ENCODE results near the gene CDK17. TPM values are rescaled to one million over a fixed set of nuclear protein-coding genes. Genes with fewer than 3 reads are reported as not detected.
A peak's percentile ranks its signal among the peaks of the same experiment; 100 is the strongest.
"Not testable (repeated sequence)": the region's sequence is repeated elsewhere in the genome, so short reads cannot be mapped to it uniquely, and the experiment has no call there.

Gene CDK17
- total RNA-seq, 2 experiments from 2014 or later, result 38.0 to 39.4 TPM

DNA sequence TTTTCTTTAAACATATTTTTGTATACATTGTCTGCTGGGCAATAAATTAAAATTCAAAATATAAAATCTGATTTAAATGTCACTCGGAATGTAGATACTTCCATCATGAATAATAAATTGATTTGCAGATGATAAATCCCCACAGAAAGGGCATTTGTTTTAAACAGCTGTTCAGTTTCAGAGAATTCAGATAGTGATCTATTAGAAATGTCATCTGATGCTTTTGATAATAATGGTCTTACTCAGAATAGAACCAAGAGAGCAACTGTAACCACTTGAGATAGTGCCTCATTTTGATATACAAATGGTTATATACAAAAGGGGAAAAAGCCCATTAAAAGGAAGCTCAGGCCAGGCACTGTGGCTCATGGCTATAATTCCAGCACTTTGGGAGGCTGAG lies 43.4 kb downstream of the CDK17 start:
- intact Hi-C loops (cut with DNase I, micrococcal nuclease), result no loop called here
- ATAC-seq, result no peak

DNA sequence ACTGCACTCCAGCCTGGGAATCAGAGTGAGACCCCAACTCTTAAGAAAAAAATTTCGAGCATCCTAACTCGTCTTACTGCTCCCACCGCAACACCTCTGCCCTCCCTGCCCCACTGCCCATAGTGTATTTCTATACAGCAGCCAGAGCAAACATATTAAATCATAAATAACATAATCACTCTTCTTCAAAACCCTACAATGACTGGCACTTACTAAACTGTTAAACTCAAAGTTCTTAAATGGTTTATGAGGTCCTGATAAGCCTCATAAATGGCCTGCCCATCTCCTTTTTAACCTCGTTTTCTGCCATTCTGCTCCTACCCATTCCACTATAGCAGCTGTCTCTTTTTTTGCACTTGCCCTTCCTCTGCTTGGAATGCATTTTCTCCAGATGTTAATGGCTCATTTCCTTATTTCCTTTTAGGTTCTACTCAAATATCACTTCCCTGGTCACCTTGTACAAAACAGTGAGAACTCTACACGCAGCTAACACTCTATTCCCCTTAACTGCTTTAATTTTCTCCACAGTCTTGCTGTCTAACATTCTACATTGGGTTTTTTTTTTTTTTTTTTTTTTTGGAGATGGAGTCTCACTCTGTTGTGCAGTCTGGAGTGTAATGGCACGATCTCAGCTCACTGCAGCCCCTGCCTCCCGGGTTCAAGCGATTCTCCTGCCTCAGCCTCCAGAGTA lies 45.2 kb downstream of the CDK17 start:
- intact Hi-C loops (cut with DNase I, micrococcal nuclease), result no loop called here
- CTCF ChIA-PET, result interaction anchor here (0.8 to 0.9 kb wide), 2 partner anchors 11 to 56 kb away, joined by 3 read pairs; no protein-coding TSS in a partner anchor
- ATAC-seq (no peak), DNase-seq (no peak)
- Mint-ChIP-seq H3K36me3 (ENCODE audit: low read depth) (no peaks in the 10 kb centered on the region), H3K9me3 (ENCODE audit: low read depth) (peaks cover 1% of the 10 kb centered on the region), H3K4me3 (no peak overlapping the region), H3K27ac (no peak overlapping the region), H3K4me1 (peaks cover 76% of the 10 kb centered on the region), H3K27me3 (no peaks in the 10 kb centered on the region)
- POLR2A ChIA-PET, result interaction anchor here (0.7 kb wide), 1 partner anchor 165 kb away, joined by 3 read pairs; no protein-coding TSS in a partner anchor

More for the DNA sequence above, 43.4 kb downstream of the CDK17 start:
- no peaks in the 10 kb centered on the region for H3K27me3 Mint-ChIP-seq
- peaks cover 78% of the 10 kb centered on the region for H3K4me1 Mint-ChIP-seq
- no peak overlapping the region for H3K27ac Mint-ChIP-seq
- DNase-seq, result no peak
- POLR2A ChIA-PET, result interaction anchor here (0.6 kb wide), 1 partner anchor 25 kb away, joined by 4 read pairs; no protein-coding TSS in a partner anchor
- H3K36me3 Mint-ChIP-seq (ENCODE audit: low read depth), result no peaks in the 10 kb centered on the region
- H3K4me3 Mint-ChIP-seq, result no peak overlapping the region
- H3K9me3 Mint-ChIP-seq (ENCODE audit: low read depth), result peaks cover 1% of the 10 kb centered on the region
- CTCF ChIA-PET, result interaction anchor here (0.7 to 1.2 kb wide), 4 partner anchors 9 to 316 kb away, joined by 3 read pairs; no protein-coding TSS in a partner anchor

DNA sequence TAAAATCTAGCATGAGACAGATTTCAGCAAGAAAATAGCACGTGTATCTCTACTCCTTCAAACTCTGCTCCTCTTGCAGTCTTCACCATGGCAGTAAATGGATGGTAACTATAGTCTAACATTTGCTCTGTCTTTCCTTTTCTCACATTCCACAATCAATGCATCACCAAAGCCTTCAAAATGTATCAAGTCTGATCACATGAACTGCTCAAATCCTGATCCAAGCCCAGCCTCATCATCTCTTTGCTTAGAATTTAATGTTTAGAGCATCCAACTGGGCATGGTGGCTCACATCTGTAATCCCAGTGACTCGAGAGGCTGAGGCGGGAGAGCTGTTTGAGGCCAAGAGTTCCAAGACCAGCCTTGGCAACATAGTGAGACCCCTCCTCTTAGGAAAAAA lies 45.9 kb downstream of the CDK17 start:
- H3K36me3 Mint-ChIP-seq (ENCODE audit: low read depth), result no peaks in the 10 kb centered on the region
- ATAC-seq (no peak), DNase-seq (no peak)
- ChIA-PET CTCF (interaction anchor here (0.8 kb wide), 1 partner anchor 56 kb away, joined by 3 read pairs; no protein-coding TSS in a partner anchor), POLR2A (interaction anchor here (0.7 kb wide), 1 partner anchor 164 kb away, joined by 3 read pairs; no protein-coding TSS in a partner anchor)
- H3K27ac Mint-ChIP-seq, result no peak overlapping the region
- intact Hi-C loops (cut with DNase I, micrococcal nuclease), result no loop called here
- peaks cover 1% of the 10 kb centered on the region for H3K9me3 Mint-ChIP-seq (ENCODE audit: low read depth)
- H3K4me3 Mint-ChIP-seq, result no peak overlapping the region
- H3K27me3 Mint-ChIP-seq, result no peaks in the 10 kb centered on the region
- peaks cover 76% of the 10 kb centered on the region for H3K4me1 Mint-ChIP-seq

DNA sequence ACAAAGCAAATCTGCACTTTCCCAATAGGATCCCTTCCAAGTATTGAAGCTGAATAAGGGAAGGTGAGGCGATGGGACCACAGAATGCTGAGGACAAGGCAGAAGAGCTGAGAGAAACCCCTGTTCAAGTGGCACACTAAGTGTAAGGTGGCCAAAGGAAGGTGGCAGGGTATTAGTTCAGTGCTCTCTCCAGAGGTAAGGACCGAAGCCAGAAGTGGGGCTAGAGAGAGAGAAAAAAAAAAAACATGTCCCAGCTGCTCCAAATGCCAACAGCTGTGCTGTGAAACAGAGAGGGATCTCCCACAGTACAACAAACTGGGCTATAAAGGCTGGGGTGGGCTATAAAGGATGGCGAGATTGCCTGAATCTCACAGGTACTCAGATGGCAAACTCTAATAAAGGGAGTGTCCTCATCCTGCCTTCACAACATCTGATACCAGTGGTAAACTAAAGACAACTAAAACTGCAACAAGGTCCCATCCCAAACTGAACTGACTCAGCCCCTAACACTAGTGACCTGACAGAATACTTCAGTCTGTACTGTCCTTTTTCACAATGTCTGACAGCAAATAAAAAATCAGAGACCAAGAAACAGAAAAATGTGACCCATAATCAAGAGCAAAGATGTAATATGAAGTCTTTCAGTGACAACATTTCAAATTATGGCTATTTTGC lies 47.9 kb downstream of the CDK17 start:
- no peaks in the 10 kb centered on the region for H3K27me3 Mint-ChIP-seq
- peaks cover 3% of the 10 kb centered on the region for H3K9me3 Mint-ChIP-seq (ENCODE audit: low read depth)
- POLR2A ChIA-PET, result no interaction called here
- DNase-seq, result no peak
- intact Hi-C loops (cut with DNase I, micrococcal nuclease), result no loop called here
- H3K27ac Mint-ChIP-seq, result peak overlapping the region; percentile 52
- peaks cover 2% of the 10 kb centered on the region for H3K36me3 Mint-ChIP-seq (ENCODE audit: low read depth)
- H3K4me3 Mint-ChIP-seq, result no peak overlapping the region
- CTCF ChIA-PET, result interaction anchor here (0.6 to 1.4 kb wide), 6 partner anchors 9 to 359 kb away, joined by 3 to 4 read pairs (median 4); no protein-coding TSS in a partner anchor
- H3K4me1 Mint-ChIP-seq, result peaks cover 80% of the 10 kb centered on the region
- ATAC-seq, result peak; percentile 42

DNA sequence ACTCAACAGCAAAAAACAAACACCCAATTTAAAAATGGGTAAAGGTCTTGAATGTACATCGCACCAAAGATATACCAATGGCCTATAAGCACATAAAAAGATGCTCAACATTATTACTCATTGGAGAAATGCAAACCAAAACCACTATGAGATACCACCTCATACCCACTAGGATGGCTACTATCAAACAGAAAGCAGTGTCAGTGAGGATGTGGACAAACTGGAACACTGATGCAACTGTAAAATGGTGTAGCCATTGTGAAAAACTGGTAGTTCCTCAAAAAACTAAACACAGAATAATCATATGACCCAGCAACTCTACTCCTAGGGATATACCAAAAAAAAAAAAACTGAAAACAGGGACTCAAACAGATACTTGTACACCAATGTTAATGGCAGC lies 49.3 kb downstream of the CDK17 start:
- Mint-ChIP-seq H3K4me1 (peaks cover 78% of the 10 kb centered on the region), H3K27ac (peak overlapping the region; percentile 64), H3K4me3 (no peak overlapping the region), H3K27me3 (no peaks in the 10 kb centered on the region), H3K36me3 (ENCODE audit: low read depth) (peaks cover 7% of the 10 kb centered on the region), H3K9me3 (ENCODE audit: low read depth) (peaks cover 3% of the 10 kb centered on the region)
- peak; percentile 84 for ATAC-seq
- POLR2A ChIA-PET, result no interaction called here
- intact Hi-C loops (cut with DNase I, micrococcal nuclease), result loop anchor here in 1 of 2 experiments (2.0 kb wide), 1 partner anchor 18 kb away; no protein-coding TSS in a partner anchor
- CTCF ChIA-PET, result interaction anchor here (1.0 kb wide), 3 partner anchors 10 to 293 kb away, joined by 3 to 4 read pairs (median 4); no protein-coding TSS in a partner anchor
- DNase-seq, result no peak

DNA sequence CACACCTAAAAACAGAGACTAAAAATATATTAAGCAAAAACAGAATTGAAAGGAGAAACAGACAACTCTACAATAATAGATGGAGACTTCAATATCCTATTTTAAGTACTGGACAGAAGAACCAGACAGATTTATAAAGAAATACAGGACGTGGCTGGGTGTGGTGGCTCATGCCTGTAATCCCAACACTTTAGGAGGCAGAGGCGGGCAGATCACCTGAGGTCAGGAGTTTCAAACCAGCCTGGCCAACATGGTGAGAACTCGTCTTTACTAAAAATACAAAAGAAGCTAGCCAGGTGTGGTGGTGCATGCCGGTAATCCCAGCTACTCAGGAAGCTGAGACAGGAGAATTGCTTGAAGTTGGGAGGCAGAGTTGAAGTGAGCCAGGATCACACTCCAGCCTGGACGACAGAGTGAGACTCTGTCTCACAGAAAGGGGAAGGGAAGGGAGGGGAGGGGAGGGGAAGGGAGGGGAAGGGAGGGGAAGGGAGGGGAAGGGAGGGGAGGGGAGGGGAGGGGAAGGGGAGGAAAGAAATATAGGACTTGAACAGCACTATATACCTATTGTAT lies 53.0 kb downstream of the CDK17 start:
- H3K36me3 Mint-ChIP-seq (ENCODE audit: low read depth), result peaks cover 30% of the 10 kb centered on the region
- POLR2A ChIA-PET, result interaction anchor here (0.6 to 0.7 kb wide), 3 partner anchors 12 to 148 kb away, joined by 3 to 13 read pairs (median 4); no protein-coding TSS in a partner anchor
- intact Hi-C loops (cut with DNase I, micrococcal nuclease), result loop anchor here in 1 of 2 experiments (5.0 kb wide), 1 partner anchor 35 kb away; no protein-coding TSS in a partner anchor
- DNase-seq (no peak), ATAC-seq (no peak)
- CTCF ChIA-PET, result interaction anchor here (0.7 to 2.0 kb wide), 6 partner anchors 14 to 1622 kb away, joined by 3 to 7 read pairs (median 4); partner anchors contain the start of gene CDK17
- peaks cover 59% of the 10 kb centered on the region for H3K4me1 Mint-ChIP-seq
- H3K9me3 Mint-ChIP-seq (ENCODE audit: low read depth), result peaks cover 24% of the 10 kb centered on the region
- peak overlapping the region; percentile 44 for H3K4me3 Mint-ChIP-seq
- no peaks in the 10 kb centered on the region for H3K27me3 Mint-ChIP-seq
- peak overlapping the region; percentile 63 for H3K27ac Mint-ChIP-seq

DNA sequence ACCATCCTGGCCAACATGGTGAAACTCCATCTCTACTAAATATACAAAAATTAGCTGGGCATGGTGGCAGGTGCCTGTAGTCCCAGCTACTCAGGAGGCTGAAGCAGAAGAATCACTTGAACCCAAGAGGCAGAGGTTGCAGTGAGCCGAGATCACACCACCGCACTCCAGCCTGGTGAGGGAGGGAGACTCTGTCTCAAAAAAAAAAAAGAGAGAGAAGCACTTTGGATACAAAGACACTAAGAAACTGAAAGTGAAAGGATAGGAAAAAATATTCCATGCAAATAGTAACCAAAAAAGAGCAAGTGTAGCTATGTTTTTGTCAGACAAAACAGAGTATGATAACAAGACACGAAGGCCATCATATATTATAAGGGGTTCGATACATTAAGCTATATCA lies 53.5 kb downstream of the CDK17 start:
- H3K36me3 Mint-ChIP-seq (ENCODE audit: low read depth), result peaks cover 30% of the 10 kb centered on the region

DNA sequence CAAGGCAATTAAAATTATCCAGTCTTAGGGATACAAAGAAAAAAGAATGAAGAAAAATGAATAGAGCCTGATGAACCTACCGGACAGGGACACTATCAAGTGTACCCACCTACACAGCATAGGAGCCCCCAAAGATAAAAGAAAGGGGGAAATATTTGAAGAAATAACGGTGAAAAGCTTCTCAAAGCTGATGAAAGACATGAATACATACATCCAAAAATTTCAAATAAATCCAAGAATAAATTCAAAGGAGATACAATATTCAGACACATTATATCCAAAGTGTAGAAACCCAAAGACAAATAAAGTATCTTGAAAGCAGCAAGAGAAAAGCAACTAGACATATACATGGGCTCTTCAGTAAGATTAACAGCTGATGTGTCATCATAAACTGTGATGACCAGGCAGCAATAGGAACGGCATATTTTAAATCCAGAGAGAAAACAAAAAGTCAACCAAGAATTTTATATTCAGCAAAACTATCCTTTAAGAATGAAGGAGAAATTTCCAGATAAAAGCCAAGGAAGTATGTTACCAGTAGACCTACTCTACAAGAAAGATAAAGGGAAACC lies 56.0 kb downstream of the CDK17 start:
- intact Hi-C loops (cut with DNase I, micrococcal nuclease), result no loop called here
- Mint-ChIP-seq H3K4me3 (no peak overlapping the region), H3K4me1 (peaks cover 46% of the 10 kb centered on the region), H3K9me3 (ENCODE audit: low read depth) (peaks cover 24% of the 10 kb centered on the region), H3K36me3 (ENCODE audit: low read depth) (peaks cover 30% of the 10 kb centered on the region), H3K27me3 (no peaks in the 10 kb centered on the region), H3K27ac (no peak overlapping the region)
- no peak for DNase-seq
- no peak for ATAC-seq
- POLR2A ChIA-PET, result no interaction called here
- CTCF ChIA-PET, result interaction anchor here (0.9 to 2.7 kb wide), 3 partner anchors 11 to 43 kb away, joined by 3 to 11 read pairs (median 3); no protein-coding TSS in a partner anchor

More for the DNA sequence above, 53.5 kb downstream of the CDK17 start:
- Mint-ChIP-seq H3K27ac (peak overlapping the region; percentile 63), H3K9me3 (ENCODE audit: low read depth) (peaks cover 24% of the 10 kb centered on the region), H3K4me3 (peak overlapping the region; percentile 44), H3K4me1 (peaks cover 54% of the 10 kb centered on the region)
- ChIA-PET CTCF (interaction anchor here (0.7 to 2.0 kb wide), 5 partner anchors 14 to 1623 kb away, joined by 3 to 6 read pairs (median 4); partner anchors contain the start of gene CDK17), POLR2A (interaction anchor here (0.6 to 0.7 kb wide), 2 partner anchors 12 to 148 kb away, joined by 4 to 13 read pairs; no protein-coding TSS in a partner anchor)
- H3K27me3 Mint-ChIP-seq, DNase-seq, ATAC-seq: not testable (repeated sequence)
- intact Hi-C loops (cut with DNase I, micrococcal nuclease), result loop anchor here in 1 of 2 experiments (5.0 kb wide), 1 partner anchor 36 kb away; no protein-coding TSS in a partner anchor

DNA sequence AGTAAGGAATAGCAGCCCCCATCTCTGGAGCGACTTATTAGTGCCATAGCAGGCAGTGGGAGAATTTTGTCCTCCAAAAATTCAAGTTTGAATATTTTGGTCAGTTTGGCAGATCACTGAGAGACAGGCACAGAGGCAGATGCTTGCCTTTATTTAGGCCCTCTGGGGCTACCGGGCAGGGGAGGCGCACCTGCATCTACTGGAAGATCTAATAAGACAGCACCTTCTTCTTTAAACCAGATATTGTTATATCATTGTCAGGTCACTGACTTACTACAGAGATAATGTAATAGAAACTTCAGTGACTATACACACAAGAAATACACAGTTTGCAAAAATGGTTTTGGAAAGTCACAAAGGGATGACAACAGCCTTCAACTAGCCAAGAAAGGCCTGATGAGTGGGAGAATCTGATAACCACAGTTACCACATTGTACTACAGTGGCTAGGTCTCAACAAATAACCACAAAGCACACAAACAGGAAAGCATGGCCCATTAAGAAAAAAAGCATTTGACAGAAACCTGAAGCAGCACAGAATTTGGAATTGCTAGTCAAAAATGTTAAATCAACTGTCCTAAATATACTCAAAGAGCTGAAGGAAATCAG lies 56.8 kb downstream of the CDK17 start:
- DNase-seq, result no peak
- peaks cover 33% of the 10 kb centered on the region for H3K36me3 Mint-ChIP-seq (ENCODE audit: low read depth)
- H3K4me1 Mint-ChIP-seq, result peaks cover 44% of the 10 kb centered on the region
- H3K4me3 Mint-ChIP-seq, result no peak overlapping the region
- peak overlapping the region; percentile 33 for H3K27ac Mint-ChIP-seq
- H3K9me3 Mint-ChIP-seq (ENCODE audit: low read depth), result peaks cover 23% of the 10 kb centered on the region
- peak; percentile 63 for ATAC-seq
- no peaks in the 10 kb centered on the region for H3K27me3 Mint-ChIP-seq
- intact Hi-C loops (cut with DNase I, micrococcal nuclease), result no loop called here
- CTCF ChIA-PET, result interaction anchor here (0.9 to 2.7 kb wide), 3 partner anchors 12 to 43 kb away, joined by 3 to 11 read pairs (median 3); no protein-coding TSS in a partner anchor
- POLR2A ChIA-PET, result no interaction called here

DNA sequence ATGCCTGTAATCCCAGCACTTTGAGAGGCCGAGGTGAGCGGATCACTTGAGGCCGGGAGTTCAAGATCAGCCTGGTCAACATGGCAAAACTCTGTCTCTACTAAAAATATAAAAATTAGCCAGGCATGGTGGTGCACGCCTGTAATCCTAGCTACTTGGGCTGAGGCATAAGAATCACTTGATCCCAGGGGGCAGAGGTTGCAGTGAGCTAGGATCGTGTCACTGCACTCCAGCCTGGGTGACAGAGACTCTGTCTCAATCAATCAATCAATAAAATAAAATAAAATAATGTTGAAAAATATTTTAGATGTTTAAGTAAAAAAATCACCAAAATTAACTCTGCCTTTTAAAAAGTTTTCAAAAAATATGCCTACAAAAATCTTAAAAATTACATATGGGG lies 60.6 kb downstream of the CDK17 start:
- POLR2A ChIA-PET, ATAC-seq, DNase-seq, CTCF ChIA-PET, H3K4me3 Mint-ChIP-seq, H3K27ac Mint-ChIP-seq, H3K27me3 Mint-ChIP-seq: not testable (repeated sequence)
- peaks cover 25% of the 10 kb centered on the region for H3K9me3 Mint-ChIP-seq (ENCODE audit: low read depth)
- peaks cover 25% of the 10 kb centered on the region for H3K36me3 Mint-ChIP-seq (ENCODE audit: low read depth)
- peaks cover 46% of the 10 kb centered on the region for H3K4me1 Mint-ChIP-seq
- intact Hi-C loops (cut with DNase I, micrococcal nuclease), result loop anchor here in 1 of 2 experiments (5.0 kb wide), 1 partner anchor 38 kb away; no protein-coding TSS in a partner anchor

All from activated CD4-positive, alpha-beta T cell treated with anti-CD3 and anti-CD28 coated beads for 36 hours (primary cell).